GM06990 (cell line): ENCODE results near the gene NELFCD.

Experiments used
- DNase-seq: peaks from one replicate; pipeline ENCODE4 v3.0.0-alpha.2; 2011; ENCODE audit not compliant: insufficient read length; ENCODE audit errors: extremely low read depth
- H3K27me3 ChIP-seq: replicated peaks from 2 replicates; pipeline ENCODE4 v1.6.0; 2011; ENCODE audit warnings: low read length; ENCODE audit not compliant: control insufficient read depth, insufficient read depth
- H3K36me3 ChIP-seq: 2 replicates; pipeline ENCODE4 v1.5.1; 2011; ENCODE audit warnings: low read length; ENCODE audit not compliant: control insufficient read depth, insufficient read depth
- H3K4me3 ChIP-seq: replicated peaks from 2 replicates; pipeline ENCODE4 v1.5.1; 2011; ENCODE audit warnings: low read depth, mild to moderate bottlenecking, control low read depth, low read length
- CTCF ChIP-seq: IDR thresholded peaks from 2 replicates; pipeline ENCODE4 v1.5.1; 2011; ENCODE audit warnings: low read length, control low read depth, mild to moderate bottlenecking, inconsistent platforms; ENCODE audit not compliant: insufficient read depth, poor library complexity, severe bottlenecking

The NELFCD gene

GRCh38 chr20:59043698-59044097 is 62.6 kb downstream of the NELFCD start:
- no peak for TF ChIP-seq CTCF
- Histone ChIP-seq H3K27me3 (no peaks in the 10 kb centered on the region), H3K36me3 (no peaks in the 10 kb centered on the region), H3K4me3 (no peak overlapping the region)
- DNase-seq, result no peak

GRCh38 chr20:59044295-59044694 is 63.2 kb downstream of the NELFCD start:
- Histone ChIP-seq H3K27me3 (no peaks in the 10 kb centered on the region), H3K36me3 (no peaks in the 10 kb centered on the region), H3K4me3 (no peak overlapping the region)
- DNase-seq, result no peak
- TF ChIP-seq CTCF, result no peak
